Endometrium (tissue), 2 donors: Measurements from ENCODE around the gene SDHAF2.
"Not testable (repeated sequence)": the region's sequence is repeated elsewhere in the genome, so short reads cannot be mapped to it uniquely, and the experiment has no call there.

Source experiments
- FAIRE-seq: peaks from 2 replicates; lab custom pipeline; 2012; peaks lifted over from hg19 to GRCh38; lab: Jason Lieb, UNC
- donor health status: control.
- donor health status: control.

Gene SDHAF2

DNA sequence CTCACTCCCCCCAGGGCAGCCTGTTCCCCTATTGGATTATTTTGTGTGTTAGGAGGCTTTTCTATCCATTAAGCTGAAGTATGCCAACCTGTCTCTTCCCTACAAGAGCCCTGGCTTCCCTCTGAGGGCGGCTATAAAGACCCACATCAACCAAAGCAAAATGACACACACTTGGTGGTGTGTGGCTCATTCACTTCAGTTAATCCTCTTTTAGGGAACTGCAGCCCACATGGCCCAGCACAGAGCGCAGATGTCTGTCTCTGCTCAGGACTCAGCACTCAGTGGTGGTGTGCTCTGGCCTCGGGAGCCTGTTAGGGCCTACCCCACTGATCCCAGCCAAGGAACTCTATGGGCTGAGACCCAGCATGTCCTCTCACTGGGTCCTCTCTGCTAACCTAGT, 46.4 kb downstream of the SDHAF2 start:
- FAIRE-seq: no peak

DNA sequence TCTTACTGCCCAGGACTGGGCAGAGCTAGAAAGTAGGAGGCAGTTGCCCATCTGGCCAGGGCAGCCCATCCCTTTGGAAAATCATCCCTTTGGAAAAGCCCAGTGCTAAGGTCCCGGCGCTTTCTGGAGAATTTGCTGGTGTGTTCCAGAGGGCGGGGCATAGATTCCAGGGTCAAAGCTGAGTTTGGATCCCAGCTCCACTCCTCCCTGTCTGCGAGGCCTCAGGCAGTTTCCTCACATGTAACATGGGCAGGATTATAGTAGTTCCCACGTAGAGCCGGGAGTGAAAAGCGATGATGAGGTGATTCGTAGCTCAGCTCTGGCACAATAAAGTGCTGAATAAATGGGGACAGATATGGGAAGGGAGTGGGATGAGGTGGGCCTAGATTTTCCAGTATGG, 47.2 kb downstream of the SDHAF2 start:
- no peak for FAIRE-seq

DNA sequence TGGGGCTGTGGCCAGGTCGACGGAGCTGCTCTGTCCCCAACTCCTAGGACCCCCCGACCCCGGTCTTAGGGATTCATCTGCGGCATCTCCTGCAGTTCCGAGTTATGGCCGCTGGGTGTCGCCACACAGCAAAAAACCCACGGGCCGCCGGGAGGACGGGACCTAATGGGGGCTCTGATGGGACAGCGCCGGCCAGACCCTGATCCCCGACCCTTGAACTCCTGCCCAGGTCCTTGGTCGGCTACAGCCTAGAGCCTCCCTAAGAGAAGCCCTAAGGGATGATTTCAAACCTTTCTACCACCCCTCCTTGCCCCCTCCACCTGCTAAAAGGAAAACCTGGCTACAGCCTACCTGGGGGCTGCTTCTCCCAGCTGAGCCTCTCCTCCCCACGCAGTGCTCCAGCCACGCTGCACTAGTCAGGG, 47.8 kb downstream of the SDHAF2 start:
- FAIRE-seq: no peak

DNA sequence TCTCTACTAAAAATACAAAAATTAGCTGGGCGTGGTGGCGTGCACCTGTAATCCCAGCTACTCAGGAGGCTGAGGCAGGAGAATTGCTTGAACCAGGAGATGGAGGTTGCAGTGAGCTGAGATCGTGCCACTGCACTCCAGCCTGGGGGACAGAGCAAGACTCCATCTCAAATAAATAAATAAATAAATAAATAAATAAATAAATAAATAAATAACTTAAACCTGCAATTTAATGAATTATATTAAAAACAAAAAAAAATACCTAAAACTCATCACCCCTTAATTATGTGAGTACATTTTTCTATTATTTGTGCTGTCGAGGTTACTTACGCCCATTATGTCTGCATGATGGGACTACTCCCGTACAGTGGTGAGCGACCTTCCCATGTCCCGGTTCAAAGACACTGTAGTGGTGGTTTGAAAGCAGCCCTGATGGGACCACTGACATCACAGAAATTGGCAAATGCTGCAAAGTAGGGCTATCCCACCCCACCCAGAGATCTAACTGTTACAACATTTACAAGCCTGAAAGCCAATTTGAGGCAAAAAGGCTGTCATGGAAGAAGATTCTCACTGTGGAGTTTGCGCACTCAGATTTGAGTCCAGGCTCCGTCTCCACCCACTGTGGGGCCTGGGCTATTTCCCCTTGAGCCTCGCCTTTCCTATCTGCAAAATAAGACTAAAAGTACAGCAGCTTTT, 49.6 kb downstream of the SDHAF2 start:
- FAIRE-seq: not testable (repeated sequence)

DNA sequence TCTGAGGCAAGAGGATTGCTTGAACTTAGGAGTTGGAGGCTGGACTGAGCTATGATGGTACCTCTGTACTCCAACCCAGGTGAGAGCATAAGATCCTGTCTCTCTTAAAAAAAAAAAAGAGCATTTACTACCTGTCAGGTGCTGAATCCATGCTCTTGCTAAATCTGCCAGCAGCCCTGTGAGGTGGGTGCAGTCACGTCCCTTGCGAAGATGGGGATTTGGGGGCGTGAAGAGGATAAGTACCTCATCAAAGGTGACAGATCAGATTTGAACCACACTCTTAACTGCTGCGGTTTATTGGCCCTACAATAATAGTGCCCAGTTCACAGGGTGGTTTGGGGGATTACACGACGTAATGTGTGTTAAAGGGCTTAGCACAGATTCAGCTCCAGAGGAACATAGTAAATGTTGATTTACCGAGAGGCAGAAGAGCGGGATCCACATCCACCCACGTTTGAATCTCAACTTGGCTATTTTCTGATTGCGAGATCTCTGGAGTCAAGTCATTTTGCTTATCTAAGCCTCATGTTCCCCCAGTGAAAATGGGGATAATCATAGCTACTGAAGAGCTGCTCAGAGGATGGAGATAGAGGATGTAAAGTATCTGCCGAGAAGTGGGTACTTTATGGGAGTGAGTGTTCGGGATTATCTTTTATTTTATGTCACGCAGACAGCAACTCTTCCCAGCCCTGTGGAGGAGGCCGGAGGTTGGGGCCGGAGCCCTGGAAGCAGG, 50.5 kb downstream of the SDHAF2 start:
- FAIRE-seq: no peak

DNA sequence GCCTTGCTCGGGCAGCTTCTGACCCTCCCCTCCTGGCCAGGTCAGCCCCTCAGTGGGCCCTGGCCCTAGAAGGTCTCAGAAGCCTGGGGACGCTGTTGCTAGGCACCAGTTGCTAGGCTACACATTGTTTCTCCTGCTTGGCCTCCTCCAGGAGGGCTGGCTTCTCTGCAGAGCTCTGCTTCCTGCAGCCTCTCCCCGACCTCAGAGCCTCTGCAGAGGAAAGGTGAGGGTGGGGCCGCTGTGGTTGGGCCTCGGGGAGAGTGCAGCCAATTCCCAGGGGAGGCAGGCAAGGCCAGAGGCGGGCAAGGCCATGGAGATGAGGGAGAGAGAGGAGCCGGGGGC, 51.0 kb downstream of the SDHAF2 start:
- no peak for FAIRE-seq

- FAIRE-seq: no peak
Observed at GRCh38 chr11:61481806-61482205, 51.9 kb downstream of the SDHAF2 start.

DNA sequence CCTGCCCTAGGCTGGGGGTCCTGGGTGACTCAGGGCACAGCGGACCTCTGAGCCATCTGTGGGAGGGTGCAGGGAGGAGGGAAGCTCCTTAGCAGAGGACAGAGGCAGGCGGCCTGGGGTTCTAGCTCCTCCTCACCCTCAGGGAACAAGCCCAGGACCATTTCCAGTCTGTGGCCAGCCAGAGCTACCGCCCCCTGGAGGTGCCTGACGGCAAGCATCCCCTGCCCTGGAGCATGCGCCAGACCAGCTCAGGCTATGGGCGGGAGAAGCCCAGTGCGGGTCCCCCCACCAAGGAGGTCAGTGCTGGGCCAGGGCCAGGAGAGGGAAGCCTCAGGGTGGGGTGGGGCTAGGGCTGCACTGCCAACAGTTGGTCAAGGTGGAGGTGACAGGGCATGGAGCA, 52.6 kb downstream of the SDHAF2 start:
- no peak for FAIRE-seq

- FAIRE-seq: no peak
Observed at GRCh38 chr11:61484541-61484940, 54.6 kb downstream of the SDHAF2 start.

DNA sequence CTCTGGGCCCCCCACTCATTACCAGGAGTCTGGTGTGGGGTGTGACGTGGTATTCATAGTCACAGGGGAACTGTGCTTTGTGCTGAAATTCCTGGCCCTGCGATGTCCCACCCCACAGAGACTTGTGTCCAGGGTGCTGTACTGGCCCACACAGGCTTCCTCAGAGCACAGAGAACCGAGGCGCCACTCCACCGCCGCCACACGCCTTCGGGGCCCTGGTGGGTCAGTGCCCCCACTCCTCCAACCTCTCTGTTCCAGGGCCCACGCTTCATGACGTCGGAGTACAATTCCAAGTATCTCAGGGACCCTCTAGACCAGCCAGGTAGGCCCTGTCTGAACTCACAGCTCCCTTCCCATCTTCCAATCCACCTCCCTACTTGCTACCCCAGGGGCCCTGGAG, 55.2 kb downstream of the SDHAF2 start:
- no peak for FAIRE-seq

DNA sequence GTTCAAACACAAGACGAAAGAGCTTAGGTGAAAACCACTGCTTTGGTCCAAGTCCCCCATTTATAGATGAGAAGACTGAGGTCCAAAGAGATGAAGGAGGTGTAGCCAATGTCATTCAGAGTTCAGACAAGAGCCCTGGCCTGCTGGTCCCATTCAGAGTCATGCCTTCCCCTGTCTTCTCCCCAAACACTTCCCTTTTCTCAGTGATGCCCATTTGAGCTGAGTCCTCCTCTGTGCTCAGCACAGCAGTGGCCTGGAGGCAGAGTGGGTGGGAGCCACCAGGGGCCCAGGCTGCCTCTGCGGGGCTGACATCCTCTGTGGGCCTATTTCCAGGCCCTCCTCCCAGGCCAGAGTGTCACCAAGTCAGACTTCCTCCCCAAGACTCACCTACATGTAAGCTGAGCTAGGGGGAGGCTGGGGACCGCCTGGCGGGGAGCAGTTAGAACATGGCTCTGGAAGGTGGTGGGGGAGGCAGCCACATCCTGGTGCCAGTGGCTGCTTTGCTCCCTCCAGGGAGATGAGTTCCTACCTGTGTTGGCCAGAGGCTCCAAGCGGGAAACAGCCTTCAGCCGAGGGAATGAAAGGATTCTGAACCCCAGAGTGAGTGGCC, 56.2 kb downstream of the SDHAF2 start:
- FAIRE-seq: no peak

DNA sequence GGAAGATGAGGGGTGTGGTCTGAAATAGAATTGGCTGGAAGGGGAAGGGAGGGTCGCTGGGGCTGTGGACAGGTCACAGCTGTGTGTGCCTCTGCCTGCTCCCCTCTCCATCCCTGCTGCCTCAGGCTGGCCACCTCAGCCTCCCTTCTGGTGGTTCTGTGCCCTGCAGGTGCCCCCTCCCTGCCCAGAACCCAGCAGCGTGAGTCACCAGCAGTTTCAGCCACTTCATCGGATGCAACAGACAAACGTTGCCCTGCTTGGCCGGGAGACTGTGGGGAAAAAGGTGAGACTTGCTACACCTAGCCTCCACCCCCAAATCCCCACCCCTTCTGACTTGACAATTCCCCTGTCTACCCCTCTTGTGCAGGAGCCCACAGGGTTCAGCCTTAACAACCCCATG, 56.9 kb downstream of the SDHAF2 start:
- FAIRE-seq: no peak

- no peak for FAIRE-seq
Observed at GRCh38 chr11:61487342-61488025, 57.6 kb downstream of the SDHAF2 start.

DNA sequence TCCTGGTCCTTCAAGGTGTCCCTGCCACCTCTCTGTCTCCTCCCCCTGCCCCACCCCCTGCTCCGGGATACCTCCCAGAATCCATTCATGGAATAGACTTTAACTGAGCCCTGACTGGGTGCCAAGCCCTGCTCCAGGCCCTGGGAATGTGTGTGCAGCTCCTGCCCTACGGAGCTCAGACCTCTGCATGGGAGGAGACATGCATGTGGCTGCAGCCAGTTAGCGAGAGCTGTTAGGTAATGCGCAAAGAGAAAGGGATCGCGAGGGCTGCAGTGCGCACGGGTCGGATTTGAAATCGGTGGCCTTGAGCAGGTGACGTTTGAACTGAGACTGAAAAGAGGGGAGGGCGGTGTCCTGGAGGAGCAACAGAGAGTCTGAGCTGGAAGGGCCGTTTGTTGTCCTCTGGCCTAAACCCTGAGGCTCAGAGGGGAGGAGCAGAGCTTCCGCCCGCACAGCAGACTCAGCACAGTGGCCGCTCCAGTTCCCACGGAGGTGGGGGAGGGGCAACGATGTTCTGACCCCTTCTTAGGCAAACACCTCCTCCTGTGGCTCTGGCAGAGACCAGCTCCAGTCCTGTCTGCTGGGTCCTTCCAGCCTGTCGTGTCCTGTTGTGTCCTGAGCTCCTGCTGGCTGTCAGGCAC, 58.8 kb downstream of the SDHAF2 start:
- FAIRE-seq: no peak

GRCh38 chr11:61489833-61490721, 60.2 kb downstream of the SDHAF2 start:
- no peak for FAIRE-seq

GRCh38 chr11:61491736-61492395, 61.9 kb downstream of the SDHAF2 start:
- FAIRE-seq: no peak

- FAIRE-seq: no peak
Observed at GRCh38 chr11:61494381-61494961, 64.5 kb downstream of the SDHAF2 start.

DNA sequence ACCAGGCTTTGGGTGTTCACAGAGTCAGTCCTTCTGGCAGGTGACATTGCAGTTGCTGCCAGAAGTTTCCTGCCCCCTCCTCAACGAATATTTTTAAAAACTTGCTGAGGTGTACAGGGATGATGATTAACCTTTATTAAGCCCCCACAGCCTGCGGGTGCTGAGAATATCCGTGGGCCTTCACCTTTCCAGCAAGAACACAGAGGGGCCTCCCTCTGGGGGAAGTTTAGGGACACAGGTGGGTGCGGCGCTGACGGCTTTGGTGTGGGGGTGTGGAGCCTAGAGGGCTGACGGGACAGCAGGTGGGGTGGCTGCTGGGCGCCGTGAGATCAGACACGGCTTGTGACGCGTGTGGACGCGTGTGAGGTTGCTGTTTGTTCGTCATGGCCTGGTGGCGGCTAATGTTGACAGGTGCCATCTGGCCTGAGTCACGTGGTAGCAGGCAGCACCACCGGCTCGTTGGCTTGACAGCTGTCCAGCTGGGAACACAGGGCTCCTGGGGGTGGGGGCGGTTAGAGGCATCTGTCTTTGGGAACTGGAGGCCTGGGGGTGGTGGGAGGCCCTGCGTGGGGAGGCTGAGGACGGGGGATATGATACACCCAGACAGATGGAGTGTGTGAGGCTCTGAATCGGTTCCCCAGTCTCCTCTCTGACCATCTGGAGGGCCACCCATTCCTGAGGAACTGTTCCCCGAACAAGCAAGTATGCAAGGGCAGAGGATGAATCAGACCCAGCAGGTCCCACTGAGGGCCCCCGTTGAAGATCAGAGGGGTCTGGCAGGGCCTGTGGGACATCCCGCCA, 66.1 kb downstream of the SDHAF2 start:
- no peak for FAIRE-seq
